HepG2 (cell line): ENCODE results near the gene BABAM1. TPM values are rescaled to one million over a fixed set of nuclear protein-coding genes. Genes with fewer than 3 reads are reported as not detected.

Experiments
- AHR ChIP-seq: IDR thresholded peaks from 2 replicates; pipeline ENCODE4 v1.6.1; 2018; ENCODE audit warnings: missing genetic modification reagents, missing compliant biosample characterization
- ARHGAP35 ChIP-seq: sonication (generic); formaldehyde crosslinking; IDR thresholded peaks from 2 replicates; pipeline ENCODE4 v1.9.0; 2022; ENCODE audit warnings: mild to moderate bottlenecking, inconsistent platforms, moderate library complexity, missing genetic modification reagents, borderline replicate concordance
- CEBPZ ChIP-seq: IDR thresholded peaks from 2 replicates; pipeline ENCODE4 v1.6.1; 2012; ENCODE audit warnings: low read length, improper control_type of control experiment
- E2F2 ChIP-seq: sonication (generic); formaldehyde crosslinking; IDR thresholded peaks from 2 replicates; pipeline ENCODE4 v1.4.0; 2020; ENCODE audit warnings: missing genetic modification reagents, borderline replicate concordance
- MIER2 ChIP-seq: IDR thresholded peaks from 2 replicates; pipeline ENCODE4 v1.6.1; 2016; ENCODE audit warnings: missing biosample characterization, missing genetic modification reagents
- MTF1 ChIP-seq: sonication (generic); formaldehyde crosslinking; IDR thresholded peaks from 2 replicates; pipeline ENCODE4 v1.5.0; 2020; ENCODE audit warnings: missing genetic modification reagents
- NFKBIZ ChIP-seq: IDR thresholded peaks from 2 replicates; pipeline ENCODE4 v1.6.1; 2018; ENCODE audit warnings: missing genetic modification reagents, missing compliant biosample characterization
- PPARG ChIP-seq: conservative IDR thresholded peaks from 2 replicates; pipeline ENCODE4 v1.6.1; 2016; ENCODE audit warnings: missing biosample characterization, missing genetic modification reagents
- RARG ChIP-seq: sonication (generic); formaldehyde crosslinking; IDR thresholded peaks from 2 replicates; pipeline ENCODE4 v1.4.0; 2020; ENCODE audit warnings: low read depth, mild to moderate bottlenecking, missing genetic modification reagents
- SETDB1 ChIP-seq: sonication (generic); formaldehyde crosslinking; IDR thresholded peaks from 2 replicates; pipeline ENCODE4 v1.5.1; 2020; ENCODE audit warnings: missing genetic modification reagents, mild to moderate bottlenecking, borderline replicate concordance
- SNAPC2 ChIP-seq: sonication (generic); formaldehyde crosslinking; IDR thresholded peaks from 2 replicates; pipeline ENCODE4 v1.8.1; 2022; ENCODE audit warnings: mild to moderate bottlenecking, missing genetic modification reagents
- TOPORS ChIP-seq: sonication (generic); formaldehyde crosslinking; IDR thresholded peaks from 2 replicates; pipeline ENCODE4 v1.8.0; 2023; ENCODE audit warnings: mild to moderate bottlenecking, missing genetic modification reagents
- ZBTB14 ChIP-seq: sonication (generic); formaldehyde crosslinking; IDR thresholded peaks from 2 replicates; pipeline ENCODE4 v1.4.0; 2020; ENCODE audit warnings: missing genetic modification reagents
- ZBTB21 ChIP-seq: sonication (generic); formaldehyde crosslinking; IDR thresholded peaks from 2 replicates; pipeline ENCODE4 v1.4.0; 2020; ENCODE audit warnings: missing genetic modification reagents
- ZBTB46 ChIP-seq: sonication (generic); formaldehyde crosslinking; IDR thresholded peaks from 2 replicates; pipeline ENCODE4 v1.4.0; 2020; ENCODE audit warnings: mild to moderate bottlenecking, missing genetic modification reagents, borderline replicate concordance
- ZGPAT ChIP-seq: IDR thresholded peaks from 2 replicates; pipeline ENCODE4 v1.6.1; 2016; ENCODE audit warnings: mild to moderate bottlenecking
- ZNF335 ChIP-seq: sonication (generic); formaldehyde crosslinking; IDR thresholded peaks from 2 replicates; pipeline ENCODE4 v1.4.0; 2020; ENCODE audit warnings: missing genetic modification reagents
- ZNF33A ChIP-seq: sonication (generic); formaldehyde crosslinking; IDR thresholded peaks from 2 replicates; pipeline ENCODE4 v1.5.1; 2020; ENCODE audit warnings: missing genetic modification reagents, mild to moderate bottlenecking, moderate library complexity, borderline replicate concordance
- ZNF33B ChIP-seq: sonication (generic); formaldehyde crosslinking; IDR thresholded peaks from 2 replicates; pipeline ENCODE4 v1.5.1; 2020; ENCODE audit warnings: mild to moderate bottlenecking, missing genetic modification reagents
- ZNF616 ChIP-seq: sonication (generic); formaldehyde crosslinking; IDR thresholded peaks from 2 replicates; pipeline ENCODE4 v1.5.0; 2020; ENCODE audit warnings: low read depth, mild to moderate bottlenecking, missing genetic modification reagents
- polyA plus RNA-seq, 8 experiments: library from polyadenylated mRNA; depleted of rRNA in 3 of 8; stranded (reverse) in 7 of 8; unstranded in 1 of 8; fragments of >200 nt; fragmentation: Illumina TruSeq in 4 of 8; extraction: Trizol in 4 of 8; gene quantifications; 2 replicates each; pipeline versions ENCODE4 v1.2.1 to v1.2.3, GENCODE V29; 2011 to 2016; ENCODE audit warnings: low read depth in 4 of 8, missing spikeins in 1 of 8, mixed read lengths in 1 of 8; ENCODE audit not compliant: insufficient read depth in 1 of 8
- total RNA-seq, 5 experiments: library from RNA; depleted of rRNA; stranded (reverse); fragments of >200 nt; fragmentation: Illumina TruSeq; extraction: Trizol; gene quantifications; 2 replicates each; pipeline ENCODE4 v1.2.3, GENCODE V29; 2016; ENCODE audit warnings: low read depth in 1 of 5

The BABAM1 gene
- total and polyA plus RNA-seq, 2 of the 13 experiments (the other 11 are each of a cell fraction or from before 2014, with no cell fraction given) = 70.0 to 82.0 TPM

- TF ChIP-seq SNAPC2 = no peak; the same call in 1 of the 2 replicates
- no peak for TF ChIP-seq RARG (CRISPR knock-in tag)
- 0 out of 2 replicates have a peak, but pooled peaks have one; percentile 61 for TF ChIP-seq ARHGAP35 (CRISPR knock-in tag)
- TF ChIP-seq ZNF33B (CRISPR knock-in tag) = no peak
- TF ChIP-seq ZNF33A = no peak; the same call in 1 of the 2 replicates
- no peak for TF ChIP-seq ZBTB46 (CRISPR knock-in tag)
- no peak for TF ChIP-seq ZNF335 (CRISPR knock-in tag)
- TF ChIP-seq MIER2 (CRISPR knock-in tag) = no peak
- no peak for TF ChIP-seq E2F2
- TF ChIP-seq CEBPZ = peak; percentile 48; the same call in 1 of the 2 replicates
- no peak for TF ChIP-seq MTF1 (CRISPR knock-in tag)
- no peak for TF ChIP-seq ZBTB14 (CRISPR knock-in tag)
- TF ChIP-seq ZBTB21 = no peak
- no peak for TF ChIP-seq SETDB1 (CRISPR knock-in tag)
- peak; percentile 49; the same call in 1 of the 2 replicates for TF ChIP-seq ZGPAT (CRISPR knock-in tag)
- no peak for TF ChIP-seq ZNF616
- TF ChIP-seq AHR (CRISPR knock-in tag) = 0 out of 2 replicates have a peak, but pooled peaks have one; percentile 36
- TF ChIP-seq NFKBIZ (CRISPR knock-in tag) = no peak
- 0 out of 2 replicates have a peak, but pooled peaks have one; percentile 29 for TF ChIP-seq TOPORS (CRISPR knock-in tag)
- TF ChIP-seq PPARG (CRISPR knock-in tag) = no peak
These were observed at the start of gene BABAM1 (continued) for GRCh38 chr19:17266975-17267788.
